IPS-NIHi11 (cell line): ENCODE data around the gene BCAR3.

Source experiments
- DNase-seq: peaks from one replicate; pipeline ENCODE4 v3.0.0; 2012; ENCODE audit warnings: mixed read lengths, low spot score

The BCAR3 gene

GRCh38 chr1:93681101-93681988, at the start of gene BCAR3:
TSS of gene BCAR3 (minus strand) at chr1:93681837. CDS start at chr1:93674930, 6,907 bp downstream.
- DNase-seq, result peak; percentile 86

GRCh38 chr1:93730621-93731020, 49.0 kb upstream of the BCAR3 start:
- no peak for DNase-seq

- DNase-seq, result no peak
Observed at GRCh38 chr1:93729906-93730305, 48.3 kb upstream of the BCAR3 start.

GRCh38 chr1:93729502-93729901, 47.9 kb upstream of the BCAR3 start:
- no peak for DNase-seq

- no peak for DNase-seq
Observed at GRCh38 chr1:93728480-93729131, 47.0 kb upstream of the BCAR3 start.

- DNase-seq, result no peak
Observed at GRCh38 chr1:93723733-93724270, 42.2 kb upstream of the BCAR3 start.

- DNase-seq, result peak; percentile 29
Observed at GRCh38 chr1:93723110-93723509, 41.5 kb upstream of the BCAR3 start.

GRCh38 chr1:93722081-93723031, 40.7 kb upstream of the BCAR3 start:
- peak; percentile 29 for DNase-seq

- no peak for DNase-seq
Observed at GRCh38 chr1:93720956-93721626, 39.5 kb upstream of the BCAR3 start.

GRCh38 chr1:93717640-93718039, 36.0 kb upstream of the BCAR3 start:
- DNase-seq, result no peak

- no peak for DNase-seq
Observed at GRCh38 chr1:93716941-93717368, 35.3 kb upstream of the BCAR3 start.

- no peak for DNase-seq
Observed at GRCh38 chr1:93716163-93716562, 34.5 kb upstream of the BCAR3 start.

- DNase-seq, result no peak
Observed at GRCh38 chr1:93715529-93716126, 34.0 kb upstream of the BCAR3 start.

- DNase-seq, result no peak
Observed at GRCh38 chr1:93714356-93714755, 32.7 kb upstream of the BCAR3 start.

GRCh38 chr1:93713341-93713740, 31.7 kb upstream of the BCAR3 start:
- DNase-seq, result no peak

GRCh38 chr1:93712741-93713140, 31.1 kb upstream of the BCAR3 start:
- DNase-seq, result no peak

- DNase-seq, result no peak
Observed at GRCh38 chr1:93710499-93711453, 29.1 kb upstream of the BCAR3 start.

GRCh38 chr1:93708734-93709481, 27.3 kb upstream of the BCAR3 start:
- no peak for DNase-seq

- DNase-seq, result no peak
Observed at GRCh38 chr1:93707956-93708355, 26.3 kb upstream of the BCAR3 start.
